Measurements from ENCODE around the gene C1QTNF2. TPM values are rescaled to one million over a fixed set of nuclear protein-coding genes. Genes with fewer than 3 reads are reported as not detected.

C1QTNF2 gene
- total and polyA plus RNA-seq, 2 of the 8 experiments (the other 6 are each of a cell fraction or from before 2014, with no cell fraction given), result 1.0 to 2.0 TPM

DNA sequence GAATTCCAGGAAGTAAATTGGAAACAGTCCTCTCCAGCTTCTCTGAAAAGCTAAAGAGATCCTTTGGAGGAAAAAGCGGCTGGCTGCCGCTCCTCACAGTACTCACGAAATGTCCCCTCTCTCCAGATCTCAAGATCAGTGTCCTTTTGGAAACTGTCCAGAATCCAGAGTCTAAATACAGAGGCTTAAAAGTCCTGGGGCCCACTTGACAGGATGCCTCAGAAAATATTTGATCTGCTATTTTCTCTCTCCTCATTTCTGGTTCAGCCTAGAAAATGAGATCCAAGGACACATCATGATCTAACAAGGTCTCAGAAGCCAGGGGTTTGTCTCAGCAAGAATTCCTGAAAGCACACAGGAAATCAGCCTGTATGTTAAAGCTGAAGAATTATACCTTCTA, 7.2 kb downstream of the C1QTNF2 start (continued):
- no peak for TF ChIP-seq SP2 (IDR thresholded peaks at IDR 0.05; ENCODE audit: low read length)
- TF ChIP-seq HDAC6 (IDR thresholded peaks at IDR 0.05; ENCODE audit: low read depth, low read length), result no peak
- no peak for TF ChIP-seq SIRT6 (IDR thresholded peaks at IDR 0.05; ENCODE audit: low read length)
